GM21381 (cell line): ENCODE measurements around the gene ZNF850.

ENCODE experiments used
- ATAC-seq: cut with Tn5 transposase; IDR thresholded peaks from one replicate; pipeline ENCODE4 v1.9.1; 2021; ENCODE audit warnings: mild to moderate bottlenecking, moderate library complexity; ENCODE audit not compliant: unreplicated experiment

Gene ZNF850

DNA sequence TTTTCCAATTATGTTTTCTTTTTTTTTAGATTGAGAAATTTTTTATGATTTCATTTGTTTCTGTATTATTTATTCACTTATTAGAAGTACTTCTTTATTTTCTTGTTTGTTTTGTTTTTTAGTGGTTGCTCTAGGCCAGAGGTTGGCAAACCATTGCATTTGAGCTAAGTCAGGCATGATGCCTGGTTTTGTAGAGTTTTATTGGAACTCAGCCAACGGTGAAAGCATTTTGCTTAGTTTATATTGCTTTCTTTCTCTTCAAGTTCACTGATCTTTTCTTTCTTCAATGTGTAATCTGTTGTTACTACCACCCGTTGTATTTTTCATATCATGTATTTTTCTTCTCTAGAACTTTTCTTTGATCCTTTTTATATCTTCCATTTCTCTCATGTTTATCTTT lies 65.5 kb downstream of the ZNF850 start:
- ATAC-seq, result no peak

DNA sequence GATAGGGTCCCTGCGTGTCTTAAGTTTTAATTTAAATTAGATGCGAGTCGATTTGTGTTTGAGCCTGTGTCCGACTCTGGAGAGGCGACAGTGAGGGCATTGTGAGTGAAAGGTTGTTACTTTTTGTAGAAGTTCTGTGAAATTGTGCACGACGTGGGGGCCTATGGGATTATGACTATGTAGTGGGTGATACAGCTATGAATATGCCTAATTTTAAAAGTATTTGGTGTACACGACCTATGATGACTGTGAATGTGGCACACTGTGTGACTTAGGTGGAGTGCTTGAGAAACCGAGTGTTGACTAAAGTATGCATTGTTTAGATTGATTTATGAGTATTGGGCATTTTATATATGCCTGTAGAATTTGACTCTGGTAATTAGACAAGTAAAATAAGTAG lies 84.5 kb downstream of the ZNF850 start:
- ATAC-seq, result no peak

DNA sequence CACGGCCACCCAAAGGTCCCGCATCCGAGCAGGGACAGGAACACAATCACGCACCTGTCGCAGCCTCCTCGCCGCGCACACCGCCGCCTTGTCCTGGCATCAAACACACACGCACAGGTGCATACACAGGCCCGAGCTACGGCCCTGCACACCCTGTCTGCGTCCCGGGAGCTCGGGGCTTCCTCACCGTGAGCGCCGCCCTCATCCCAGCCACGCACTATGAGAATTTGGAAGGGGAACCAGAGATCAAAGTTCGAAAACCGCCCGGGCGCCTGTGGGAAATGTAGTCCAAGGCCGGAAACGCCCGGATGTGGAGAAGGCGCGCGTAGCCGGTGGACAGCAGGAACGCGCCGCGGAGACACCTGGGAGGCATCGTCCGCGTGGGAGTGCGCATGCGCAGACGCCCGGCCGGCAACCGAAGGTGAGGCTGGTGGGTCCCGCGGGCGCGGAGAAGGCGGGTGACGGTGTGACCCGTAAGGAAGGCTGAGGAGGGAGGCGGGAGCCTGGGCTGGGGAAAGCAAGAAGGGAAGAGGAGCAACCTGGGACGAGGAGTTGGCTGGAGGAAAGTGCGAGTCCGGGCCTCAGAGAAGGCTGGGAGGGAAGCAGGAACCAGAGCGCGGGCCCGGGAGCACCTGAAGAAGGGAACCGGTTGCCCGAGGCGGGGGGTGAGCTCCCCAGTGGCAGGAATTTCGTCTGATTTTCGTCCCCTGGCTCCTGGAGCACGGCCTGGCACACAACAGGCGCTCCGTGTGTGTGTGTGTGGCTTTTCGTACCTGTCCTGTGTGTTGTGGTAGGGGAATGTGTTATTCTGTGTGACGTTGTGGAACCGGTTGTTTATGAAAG lies 85.2 kb downstream of the ZNF850 start, which contains the start of gene ZNF567:
Gene ZNF567, plus strand, starts transcription at position 399 of the 843 bp plus-strand sequence. CDS start 7,256 bp downstream, outside the sequence.
- peak; percentile 88 for ATAC-seq

- ATAC-seq, result no peak
Observed at GRCh38 chr19:36686365-36687213, 86.0 kb downstream of the ZNF850 start.

DNA sequence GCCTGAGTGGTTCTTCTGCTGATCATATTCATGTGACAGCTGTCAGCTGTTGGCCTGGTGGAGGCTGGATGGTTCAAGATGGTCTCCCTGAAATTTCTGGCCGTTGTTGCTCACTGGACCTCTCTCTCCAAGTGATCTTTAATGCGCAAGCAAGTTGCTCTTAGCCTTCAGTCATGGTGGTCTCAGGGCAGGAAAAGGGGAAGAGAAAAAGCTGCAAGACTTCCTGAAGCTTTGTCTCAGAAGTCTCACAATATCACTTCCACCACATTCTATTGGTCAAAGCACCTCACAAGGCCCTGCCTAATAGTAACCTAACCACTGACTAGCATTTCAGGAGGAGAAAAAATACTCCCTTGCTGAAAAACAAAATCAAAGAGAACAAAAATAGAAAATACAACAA lies 86.8 kb downstream of the ZNF850 start:
- ATAC-seq, result no peak

DNA sequence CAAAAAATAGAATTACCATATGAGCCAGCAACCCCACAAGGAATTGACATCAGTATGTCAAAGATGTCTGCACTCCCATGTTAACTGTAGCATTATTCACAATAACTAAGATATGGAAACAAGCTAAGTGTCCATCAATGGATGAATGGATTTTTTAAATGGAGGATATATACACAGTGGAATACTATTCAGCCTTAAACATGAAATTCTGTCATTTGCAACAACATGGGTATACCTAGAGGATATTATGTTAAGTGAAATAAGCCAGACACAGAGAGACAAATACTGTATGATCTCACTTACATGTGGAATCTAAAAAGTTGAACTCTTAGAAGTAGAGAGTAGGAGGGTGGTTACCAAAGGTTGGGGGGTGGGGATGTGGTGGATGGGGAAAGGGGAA lies 93.2 kb downstream of the ZNF850 start:
- ATAC-seq, result no peak

DNA sequence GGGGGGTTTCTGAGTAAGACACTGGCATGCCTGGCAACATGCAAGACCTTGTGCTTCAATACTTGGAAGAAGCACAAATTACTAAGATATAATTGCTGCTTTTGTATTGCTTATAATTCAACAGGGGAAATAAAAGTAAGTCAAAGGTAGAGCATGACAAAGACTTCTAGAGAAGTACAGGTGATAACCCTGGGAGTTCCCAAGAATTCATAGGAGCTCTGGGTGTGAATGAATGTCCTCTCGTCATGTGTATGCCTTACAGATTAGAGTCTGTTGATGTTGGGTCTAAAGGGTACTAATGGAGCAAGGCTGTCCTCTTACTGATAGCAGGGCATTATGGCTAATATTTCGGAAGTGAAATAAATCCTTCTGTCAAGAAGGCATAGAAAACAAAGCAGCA lies 98.4 kb downstream of the ZNF850 start:
- no peak for ATAC-seq

DNA sequence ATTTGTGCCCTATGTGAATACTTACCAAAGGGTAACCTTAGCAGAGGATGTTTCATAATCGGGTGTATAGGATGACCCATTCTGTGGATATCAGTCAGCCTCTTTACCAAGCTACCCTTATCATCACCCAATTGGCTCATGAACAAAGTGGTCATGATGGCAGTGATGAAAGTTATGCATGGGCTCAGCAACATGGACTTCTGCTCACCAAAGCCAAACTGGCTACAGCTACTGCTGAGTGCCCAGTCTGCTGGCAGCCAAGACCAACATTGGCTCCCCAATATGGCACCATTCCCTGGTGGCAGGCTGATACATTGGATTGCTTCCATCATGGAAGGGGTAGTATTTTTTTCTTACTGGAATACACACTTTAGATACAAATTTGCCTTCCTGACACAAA lies 100.2 kb downstream of the ZNF850 start:
- ATAC-seq, result no peak

- ATAC-seq, result no peak
Observed at GRCh38 chr19:36668646-36669045, 104.0 kb downstream of the ZNF850 start.

GRCh38 chr19:36665832-36666231 lies 106.8 kb downstream of the ZNF850 start:
- ATAC-seq, result no peak
